Endothelial cell of umbilical vein (primary cell): Measurements from ENCODE around the gene MT2A.

Source experiments
- CTCF ChIP-seq, 2 donors: IDR thresholded peaks; 1 replicate in 1 of 2; 2 replicates in 1 of 2; pipeline ENCODE4 v1.5.1; 2011; ENCODE audit warnings: low read length in 2 of 2, mild to moderate bottlenecking in 2 of 2, moderate library complexity in 2 of 2, control low read depth in 1 of 2, inconsistent platforms in 1 of 2, low read depth in 1 of 2; ENCODE audit not compliant: insufficient read depth in 1 of 2; ENCODE audit errors: extremely low read depth in 1 of 2
- EZH2 ChIP-seq: IDR thresholded peaks from 2 replicates; pipeline ENCODE4 v1.6.1; 2012; ENCODE audit warnings: borderline replicate concordance, low read depth, mild to moderate bottlenecking, moderate library complexity, low read length, inconsistent platforms; ENCODE audit not compliant: severe bottlenecking
- MYC ChIP-seq: IDR thresholded peaks from one replicate; pipeline ENCODE4 v1.6.1; 2011; ENCODE audit warnings: mild to moderate bottlenecking, low read depth, low read length
- POLR2A ChIP-seq: IDR thresholded peaks from 2 replicates; pipeline ENCODE4 v1.6.1; 2012; ENCODE audit warnings: low read depth, mild to moderate bottlenecking, control low read depth, low read length
- POLR2AphosphoS5 ChIP-seq: IDR thresholded peaks from 2 replicates; pipeline ENCODE4 v1.6.1; 2012; ENCODE audit warnings: low read depth, mild to moderate bottlenecking, control low read depth, low read length, moderate library complexity; ENCODE audit not compliant: insufficient read depth

GRCh38 chr16:56604966-56605365 is 3.4 kb upstream of the MT2A start:
- TF ChIP-seq CTCF (IDR thresholded peaks at IDR 0.05; ENCODE audit: extremely low read depth in 1 of 2, insufficient read depth in 1 of 2, low read depth in 1 of 2, low read length in 2 of 2): no peak
- no peak for TF ChIP-seq POLR2AphosphoS5
- no peak for TF ChIP-seq POLR2A
- no peak for TF ChIP-seq MYC
- TF ChIP-seq EZH2: no peak
